Measurements from ENCODE around the gene COMMD3. TPM values are rescaled to one million over a fixed set of nuclear protein-coding genes. Genes with fewer than 3 reads are reported as not detected.
"Not testable (repeated sequence)": the region's sequence is repeated elsewhere in the genome, so short reads cannot be mapped to it uniquely, and the experiment has no call there.

Gene COMMD3
- total RNA-seq, 4 donors from 2014 or later: 29.9 to 41.3 (median 31.4) TPM

DNA sequence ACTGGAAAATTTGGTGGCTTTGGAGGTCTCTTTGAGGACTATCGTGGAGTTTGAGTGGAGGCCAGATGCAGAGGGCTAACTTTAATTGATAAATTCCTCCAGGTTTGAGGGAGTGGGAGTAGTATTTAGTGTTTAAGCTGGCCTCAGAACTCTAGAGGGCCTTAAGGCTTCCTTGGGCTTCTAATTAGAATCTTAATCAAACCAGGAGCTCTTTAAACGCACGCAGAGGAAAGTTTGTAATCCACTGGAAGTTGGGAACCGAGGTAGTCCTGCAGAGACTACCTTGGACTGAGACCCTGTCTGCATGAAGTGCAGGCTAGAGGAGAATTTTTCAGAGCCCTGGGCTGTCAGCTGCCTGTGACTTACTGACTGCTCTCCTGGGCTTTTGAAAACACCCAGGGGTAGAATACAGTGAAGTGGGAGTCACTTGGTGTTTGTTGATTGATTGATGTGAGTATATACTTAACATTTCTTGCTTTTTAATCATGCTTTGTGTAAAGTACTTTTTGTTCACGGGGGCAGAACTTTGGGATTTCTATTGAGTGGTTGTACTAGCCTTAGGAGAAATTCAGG is 35.0 kb downstream of the COMMD3 start:
- intact Hi-C loops (cut with DNase I): no loop called here
- no peak for TF ChIP-seq POLR2A (IDR thresholded peaks at IDR 0.05)
- TF ChIP-seq, protein P1, sequence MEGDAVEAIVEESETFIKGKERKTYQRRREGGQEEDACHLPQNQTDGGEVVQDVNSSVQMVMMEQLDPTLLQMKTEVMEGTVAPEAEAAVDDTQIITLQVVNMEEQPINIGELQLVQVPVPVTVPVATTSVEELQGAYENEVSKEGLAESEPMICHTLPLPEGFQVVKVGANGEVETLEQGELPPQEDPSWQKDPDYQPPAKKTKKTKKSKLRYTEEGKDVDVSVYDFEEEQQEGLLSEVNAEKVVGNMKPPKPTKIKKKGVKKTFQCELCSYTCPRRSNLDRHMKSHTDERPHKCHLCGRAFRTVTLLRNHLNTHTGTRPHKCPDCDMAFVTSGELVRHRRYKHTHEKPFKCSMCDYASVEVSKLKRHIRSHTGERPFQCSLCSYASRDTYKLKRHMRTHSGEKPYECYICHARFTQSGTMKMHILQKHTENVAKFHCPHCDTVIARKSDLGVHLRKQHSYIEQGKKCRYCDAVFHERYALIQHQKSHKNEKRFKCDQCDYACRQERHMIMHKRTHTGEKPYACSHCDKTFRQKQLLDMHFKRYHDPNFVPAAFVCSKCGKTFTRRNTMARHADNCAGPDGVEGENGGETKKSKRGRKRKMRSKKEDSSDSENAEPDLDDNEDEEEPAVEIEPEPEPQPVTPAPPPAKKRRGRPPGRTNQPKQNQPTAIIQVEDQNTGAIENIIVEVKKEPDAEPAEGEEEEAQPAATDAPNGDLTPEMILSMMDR (IDR thresholded peaks at IDR 0.05): no peak
- Histone ChIP-seq H3K9me3 (no peaks in the 10 kb centered on the region), H3K4me3 (replicated peaks in 1 of 3) (no peak overlapping the region), H3K27me3 (peaks cover 12% of the 10 kb centered on the region), H3K4me1 (no peaks in the 10 kb centered on the region), H3K36me3 (no peaks in the 10 kb centered on the region), H3K27ac (no peak overlapping the region)
- 87 to 90% methylated on average over 5 of the region's 5 CpGs for WGBS, 2 donors
- no peak for DNase-seq

DNA sequence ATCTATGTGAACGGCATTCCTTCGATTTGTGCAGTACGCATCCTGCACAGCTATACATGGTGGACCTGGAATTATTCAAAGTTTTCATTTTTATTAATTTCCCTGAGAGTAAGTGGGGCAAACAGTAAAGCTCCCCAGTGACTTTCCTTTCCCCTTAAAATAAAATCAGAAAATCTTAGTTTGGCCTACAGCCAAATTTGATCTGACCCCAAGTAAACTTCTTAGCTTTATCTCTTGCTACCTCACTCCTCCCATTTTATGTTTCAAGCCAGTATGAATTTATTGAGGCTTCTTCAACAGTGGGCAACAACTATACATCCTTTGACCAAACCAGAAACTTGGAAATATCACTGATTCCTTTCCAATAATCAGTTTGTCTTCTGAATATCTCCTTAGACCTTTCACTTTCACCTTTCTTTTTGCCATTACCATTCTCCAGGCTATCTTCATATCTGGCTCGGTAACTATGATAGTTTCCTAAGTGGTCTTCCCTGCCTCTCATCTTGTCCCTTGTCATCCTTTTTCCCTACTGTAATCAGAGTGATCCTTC is 40.2 kb downstream of the COMMD3 start:
- H3K36me3 ChIP-seq: no peaks in the 10 kb centered on the region
- intact Hi-C loops (cut with DNase I): no loop called here
- H3K9me3 ChIP-seq: no peaks in the 10 kb centered on the region
- no peak overlapping the region for H3K27ac ChIP-seq
- no peak overlapping the region for H3K4me3 ChIP-seq (replicated peaks in 1 of 3)
- DNase-seq: no peak
- WGBS, 2 donors: 90 to 92% methylated on average over 4 of the region's 4 CpGs
- no peaks in the 10 kb centered on the region for H3K4me1 ChIP-seq
- TF ChIP-seq, protein P1 (IDR thresholded peaks at IDR 0.05): no peak
- no peak for TF ChIP-seq POLR2A (IDR thresholded peaks at IDR 0.05)
- H3K27me3 ChIP-seq: no peaks in the 10 kb centered on the region

DNA sequence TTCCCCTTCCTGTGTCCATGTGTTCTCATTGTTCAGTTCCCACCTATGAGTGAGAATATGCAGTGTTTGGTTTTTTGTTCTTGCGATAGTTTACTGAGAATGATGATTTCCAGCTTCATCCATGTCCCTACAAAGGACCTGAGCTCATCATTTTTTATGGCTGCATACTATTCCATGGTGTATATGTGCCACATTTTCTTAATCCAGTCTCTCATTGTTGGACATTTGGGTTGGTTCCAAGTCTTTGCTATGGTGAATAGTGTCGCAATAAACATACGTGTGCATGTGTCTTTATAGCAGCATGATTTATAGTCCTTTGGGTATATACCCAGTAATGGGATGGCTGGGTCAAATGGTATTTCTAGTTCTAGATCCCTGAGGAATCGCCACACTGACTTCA is 41.6 kb downstream of the COMMD3 start:
- H3K27me3 ChIP-seq; DNase-seq; H3K9me3 ChIP-seq; H3K27ac ChIP-seq; H3K36me3 ChIP-seq; H3K4me3 ChIP-seq (replicated peaks in 1 of 3); H3K4me1 ChIP-seq; intact Hi-C loops (cut with DNase I): not testable (repeated sequence)
- 90 to 96% methylated on average over 3 to 4 of the region's 4 CpGs for WGBS, 2 donors

DNA sequence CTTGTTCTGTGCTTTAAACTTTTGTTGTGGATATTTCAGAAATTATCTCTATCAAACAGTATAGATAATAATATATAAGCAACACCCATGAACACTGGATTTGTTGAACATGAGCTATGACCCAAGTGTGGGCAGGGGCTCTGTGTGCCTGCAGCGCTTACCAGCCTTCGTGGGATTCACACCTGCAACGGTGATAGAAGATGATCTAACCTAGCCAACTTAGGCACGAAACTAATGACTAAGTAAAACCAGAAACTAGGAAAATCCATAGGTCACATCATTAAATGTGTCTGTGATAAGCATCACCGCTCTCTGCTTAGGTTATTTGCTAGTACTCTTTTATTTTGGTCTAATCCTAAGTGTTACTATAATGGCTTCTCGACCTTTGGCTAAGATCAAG is 47.1 kb downstream of the COMMD3 start:
- H3K36me3 ChIP-seq: no peaks in the 10 kb centered on the region
- intact Hi-C loops (cut with DNase I): no loop called here
- no peak for DNase-seq
- H3K4me3 ChIP-seq (replicated peaks in 1 of 3): no peak overlapping the region
- no peaks in the 10 kb centered on the region for H3K9me3 ChIP-seq
- 89 to 92% methylated on average over 6 of the region's 6 CpGs for WGBS, 2 donors
- no peaks in the 10 kb centered on the region for H3K4me1 ChIP-seq
- TF ChIP-seq POLR2A (IDR thresholded peaks at IDR 0.05): no peak
- TF ChIP-seq, protein P1 (IDR thresholded peaks at IDR 0.05): no peak
- no peak overlapping the region for H3K27ac ChIP-seq
- no peaks in the 10 kb centered on the region for H3K27me3 ChIP-seq

DNA sequence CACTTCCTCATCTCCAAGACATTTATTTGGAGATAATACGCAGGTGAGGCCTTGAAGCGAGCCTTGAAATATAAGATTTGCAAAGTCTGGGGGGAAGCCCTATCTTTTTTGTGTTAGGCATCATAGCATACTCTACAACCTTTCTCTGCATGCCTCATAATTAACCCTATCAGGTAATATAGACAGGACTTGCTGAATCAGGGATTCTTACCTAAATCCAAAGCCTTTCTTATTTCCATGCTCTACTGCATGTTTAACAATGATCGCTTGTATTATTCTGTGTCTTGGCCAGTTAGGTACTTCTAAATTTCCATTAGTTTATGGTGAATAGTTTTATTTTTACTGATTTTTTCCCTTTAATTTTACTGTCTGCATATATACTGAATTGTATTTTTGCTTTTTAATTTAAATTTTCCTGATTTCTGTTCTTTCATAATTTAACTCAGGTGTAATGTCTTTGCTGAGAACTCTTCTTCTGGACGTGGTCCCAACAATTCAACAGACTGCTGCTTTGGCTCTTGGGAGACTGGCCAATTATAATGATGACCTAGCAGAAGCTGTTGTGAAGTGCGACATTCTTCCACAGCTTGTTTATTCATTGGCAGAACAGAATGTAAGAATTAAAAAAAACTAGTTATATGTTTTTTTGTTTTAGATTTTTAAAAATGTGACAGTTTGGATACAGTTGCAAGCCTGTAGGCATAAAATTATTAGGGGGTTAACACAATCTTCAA is 48.4 kb downstream of the COMMD3 start:
- Histone ChIP-seq H3K27me3 (no peaks in the 10 kb centered on the region), H3K4me1 (no peaks in the 10 kb centered on the region), H3K27ac (no peak overlapping the region), H3K4me3 (replicated peaks in 1 of 3) (no peak overlapping the region), H3K9me3 (no peaks in the 10 kb centered on the region), H3K36me3 (no peaks in the 10 kb centered on the region)
- intact Hi-C loops (cut with DNase I): no loop called here
- TF ChIP-seq POLR2A (IDR thresholded peaks at IDR 0.05): no peak
- TF ChIP-seq, protein P1 (IDR thresholded peaks at IDR 0.05): no peak
- WGBS, 2 donors: 66 to 72% methylated on average over 5 of the region's 5 CpGs
- DNase-seq: peak; percentile 5 to 10

Measured in thyroid gland (tissue), 4 donors.